Measurements from ENCODE around the gene NOL7. TPM values are rescaled to one million over a fixed set of nuclear protein-coding genes. Genes with fewer than 3 reads are reported as not detected.

Gene NOL7
- total RNA-seq, 4 donors from 2014 or later, result 108 to 187 (median 125) TPM

DNA sequence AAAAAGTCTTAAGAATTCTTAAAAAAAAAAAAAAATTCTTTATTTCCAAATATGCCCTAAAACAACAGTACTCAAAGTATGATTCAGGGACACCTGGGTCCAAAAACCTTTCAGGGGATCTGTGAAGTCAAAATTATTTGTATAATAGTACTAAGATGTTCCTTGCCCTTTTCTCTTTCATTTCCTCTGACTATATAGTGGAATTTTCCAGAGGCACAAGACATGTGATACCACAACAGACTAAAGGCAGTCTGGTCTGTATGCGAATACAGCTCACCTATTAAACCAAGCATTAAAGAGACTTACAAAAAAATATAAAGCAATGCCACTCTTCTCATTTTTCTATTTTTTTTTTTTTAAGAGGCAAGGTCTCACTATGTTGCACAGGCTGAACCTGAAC lies 15.4 kb downstream of the NOL7 start:
- Histone ChIP-seq H3K9me3 (no peaks in the 10 kb centered on the region), H3K4me1 (peaks cover 0 to 24% (median 0%) of the 10 kb centered on the region in 4 donors), H3K36me3 (peaks cover 0 to 65% (median 0%) of the 10 kb centered on the region in 3 donors), H3K27me3 (no peaks in the 10 kb centered on the region), H3K27ac (no peak overlapping the region), H3K4me3 (no peak overlapping the region)
- TF ChIP-seq POLR2A (IDR thresholded peaks at IDR 0.05) (no peak), EP300 (IDR thresholded peaks at IDR 0.05) (no peak)
- TF ChIP-seq, protein P1, sequence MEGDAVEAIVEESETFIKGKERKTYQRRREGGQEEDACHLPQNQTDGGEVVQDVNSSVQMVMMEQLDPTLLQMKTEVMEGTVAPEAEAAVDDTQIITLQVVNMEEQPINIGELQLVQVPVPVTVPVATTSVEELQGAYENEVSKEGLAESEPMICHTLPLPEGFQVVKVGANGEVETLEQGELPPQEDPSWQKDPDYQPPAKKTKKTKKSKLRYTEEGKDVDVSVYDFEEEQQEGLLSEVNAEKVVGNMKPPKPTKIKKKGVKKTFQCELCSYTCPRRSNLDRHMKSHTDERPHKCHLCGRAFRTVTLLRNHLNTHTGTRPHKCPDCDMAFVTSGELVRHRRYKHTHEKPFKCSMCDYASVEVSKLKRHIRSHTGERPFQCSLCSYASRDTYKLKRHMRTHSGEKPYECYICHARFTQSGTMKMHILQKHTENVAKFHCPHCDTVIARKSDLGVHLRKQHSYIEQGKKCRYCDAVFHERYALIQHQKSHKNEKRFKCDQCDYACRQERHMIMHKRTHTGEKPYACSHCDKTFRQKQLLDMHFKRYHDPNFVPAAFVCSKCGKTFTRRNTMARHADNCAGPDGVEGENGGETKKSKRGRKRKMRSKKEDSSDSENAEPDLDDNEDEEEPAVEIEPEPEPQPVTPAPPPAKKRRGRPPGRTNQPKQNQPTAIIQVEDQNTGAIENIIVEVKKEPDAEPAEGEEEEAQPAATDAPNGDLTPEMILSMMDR (IDR thresholded peaks at IDR 0.05), result no peak
- WGBS, 2 donors, result 95% methylated on average over 1 of the region's 1 CpG
- DNase-seq (ENCODE audit: low spot score in 2 of 2), result no peak

DNA sequence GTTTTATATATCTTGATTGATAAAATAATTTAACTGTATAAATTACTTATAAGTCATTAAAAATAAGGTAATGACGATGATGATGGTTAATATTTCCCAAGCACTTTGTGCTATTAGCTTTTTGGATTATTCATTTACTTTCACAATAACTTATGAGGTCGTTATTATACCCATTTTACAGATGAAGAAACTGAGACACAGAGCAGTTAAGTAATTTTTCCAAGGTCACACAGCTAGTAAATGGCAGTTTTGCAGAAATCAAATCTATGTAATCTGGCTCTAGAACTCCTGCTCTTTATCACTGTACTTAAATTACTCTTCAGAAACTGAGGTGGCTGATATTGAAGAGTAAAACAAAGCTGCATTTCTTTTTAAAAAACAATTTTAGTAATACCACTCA lies 18.2 kb downstream of the NOL7 start:
- Histone ChIP-seq H3K4me1 (peaks cover 0 to 24% (median 0%) of the 10 kb centered on the region in 4 donors), H3K9me3 (no peaks in the 10 kb centered on the region), H3K27ac (no peak overlapping the region), H3K36me3 (peaks cover 0 to 62% (median 4%) of the 10 kb centered on the region in 3 donors), H3K27me3 (no peaks in the 10 kb centered on the region), H3K4me3 (no peak overlapping the region)
- TF ChIP-seq, protein P1 (IDR thresholded peaks at IDR 0.05), result no peak
- 94 to 95% methylated on average over 2 of the region's 2 CpGs for WGBS, 2 donors
- DNase-seq (ENCODE audit: low spot score in 2 of 2), result no peak

DNA sequence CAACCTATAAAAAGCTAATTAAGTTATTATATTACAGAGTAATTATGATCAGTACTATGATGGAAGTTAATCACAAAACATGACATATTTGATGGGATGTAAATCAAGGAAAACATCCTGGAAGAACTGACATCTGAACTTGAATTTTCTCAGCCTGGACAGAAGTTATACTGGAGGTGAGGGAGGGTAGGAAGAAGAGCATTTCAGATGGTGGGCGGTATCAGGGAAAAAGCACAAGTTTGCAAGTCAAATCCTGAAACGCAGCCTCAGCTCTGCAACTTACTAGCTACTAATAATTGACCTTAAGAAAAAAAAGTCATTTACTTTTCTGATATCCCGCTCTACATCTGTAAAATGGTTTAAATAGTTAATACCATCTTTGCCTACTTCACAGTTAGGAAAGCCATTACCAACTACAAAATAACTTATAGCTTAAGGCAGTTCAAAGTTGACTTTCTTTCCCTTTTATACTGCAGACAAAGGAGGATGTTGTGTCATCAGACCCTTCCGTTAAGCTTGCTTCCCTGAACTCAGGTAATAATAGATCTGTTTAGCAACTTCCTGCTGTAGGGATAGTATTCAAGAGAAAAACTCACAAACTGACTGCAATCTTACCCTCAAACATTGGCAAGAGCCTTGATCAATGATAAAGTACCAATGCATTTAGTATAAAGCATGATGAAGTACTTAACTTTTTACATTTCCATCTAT lies 21.0 kb downstream of the NOL7 start:
- WGBS, 2 donors, result 68 to 78% methylated on average over 4 of the region's 4 CpGs
- no peak overlapping the region for H3K27ac ChIP-seq
- DNase-seq (ENCODE audit: low spot score in 2 of 2), result no peak
- no peak overlapping the region for H3K4me3 ChIP-seq
- H3K36me3 ChIP-seq, result peaks cover 0 to 62% (median 5%) of the 10 kb centered on the region in 3 donors
- no peaks in the 10 kb centered on the region for H3K27me3 ChIP-seq
- no peaks in the 10 kb centered on the region for H3K9me3 ChIP-seq
- TF ChIP-seq, protein P1 (IDR thresholded peaks at IDR 0.05), result no peak
- TF ChIP-seq POLR2A (IDR thresholded peaks at IDR 0.05), result no peak
- no peak for TF ChIP-seq EP300 (IDR thresholded peaks at IDR 0.05)
- H3K4me1 ChIP-seq, result peaks cover 0 to 11% (median 0%) of the 10 kb centered on the region in 4 donors

DNA sequence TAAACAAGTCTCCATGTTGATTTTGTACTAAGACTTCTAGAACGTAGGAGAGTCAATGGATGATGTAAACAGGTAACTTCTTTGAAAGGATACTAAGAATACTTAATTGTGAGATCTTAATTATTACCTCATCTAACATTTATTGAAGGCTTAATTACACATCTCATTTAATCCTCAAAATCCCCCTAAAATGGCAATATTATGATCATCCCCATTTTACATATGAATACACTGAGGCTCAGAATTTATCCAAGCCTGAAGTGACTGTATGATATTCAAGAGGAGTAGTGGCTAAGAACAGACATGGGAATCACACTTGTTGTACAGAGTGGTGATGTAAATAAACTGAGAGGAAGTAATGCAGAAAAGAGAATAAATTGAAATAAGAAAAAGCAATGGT lies 22.9 kb downstream of the NOL7 start:
- DNase-seq (ENCODE audit: low spot score in 2 of 2), result no peak
- TF ChIP-seq EP300 (IDR thresholded peaks at IDR 0.05) (no peak), POLR2A (IDR thresholded peaks at IDR 0.05) (no peak)
- TF ChIP-seq, protein P1 (IDR thresholded peaks at IDR 0.05), result no peak

DNA sequence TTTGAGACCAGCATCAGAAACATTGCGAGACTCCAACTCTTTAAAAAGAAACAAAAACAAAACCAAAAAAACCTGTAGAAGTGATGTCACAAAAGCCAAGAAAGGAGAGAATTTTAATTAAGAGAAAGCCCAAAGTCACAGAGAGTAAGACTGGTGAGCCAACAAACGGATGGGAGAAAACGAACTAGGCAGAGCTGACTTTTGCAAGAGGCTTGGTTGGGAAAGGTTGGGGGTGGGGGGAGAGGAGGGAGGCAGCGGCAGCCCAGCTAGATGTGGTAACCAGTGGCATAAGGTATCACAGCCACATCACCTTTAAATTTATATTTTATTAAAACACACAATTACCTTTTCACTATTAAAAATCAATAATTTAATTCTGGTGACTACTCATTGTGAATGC lies 23.5 kb downstream of the NOL7 start:
- peaks cover 0 to 55% (median 5%) of the 10 kb centered on the region in 3 donors for H3K36me3 ChIP-seq
- TF ChIP-seq POLR2A (IDR thresholded peaks at IDR 0.05) (no peak), EP300 (IDR thresholded peaks at IDR 0.05) (no peak)
- TF ChIP-seq, protein P1 (IDR thresholded peaks at IDR 0.05), result no peak
- no peak overlapping the region for H3K4me3 ChIP-seq
- H3K27me3 ChIP-seq, result no peaks in the 10 kb centered on the region
- H3K9me3 ChIP-seq, result no peaks in the 10 kb centered on the region
- DNase-seq (ENCODE audit: low spot score in 2 of 2), result no peak
- H3K27ac ChIP-seq, result no peak overlapping the region
- 87 to 88% methylated on average over 4 of the region's 4 CpGs for WGBS, 2 donors
- peaks cover 0 to 4% (median 0%) of the 10 kb centered on the region in 4 donors for H3K4me1 ChIP-seq

More for the DNA sequence above, 22.9 kb downstream of the NOL7 start:
- Histone ChIP-seq H3K36me3 (peaks cover 0 to 56% (median 5%) of the 10 kb centered on the region in 3 donors), H3K4me1 (peaks cover 0 to 4% (median 0%) of the 10 kb centered on the region in 4 donors), H3K4me3 (no peak overlapping the region), H3K27ac (no peak overlapping the region), H3K27me3 (no peaks in the 10 kb centered on the region), H3K9me3 (no peaks in the 10 kb centered on the region)
- WGBS, 2 donors, result 93 to 95% methylated on average over 1 of the region's 1 CpG
